Measurements from ENCODE around the gene ACTG2. TPM values are rescaled to one million over a fixed set of nuclear protein-coding genes. Genes with fewer than 3 reads are reported as not detected.

ACTG2 gene
- total and polyA plus RNA-seq, 2 donors (not counting 1 experiment from before 2014, with no cell fraction given): not detected

DNA sequence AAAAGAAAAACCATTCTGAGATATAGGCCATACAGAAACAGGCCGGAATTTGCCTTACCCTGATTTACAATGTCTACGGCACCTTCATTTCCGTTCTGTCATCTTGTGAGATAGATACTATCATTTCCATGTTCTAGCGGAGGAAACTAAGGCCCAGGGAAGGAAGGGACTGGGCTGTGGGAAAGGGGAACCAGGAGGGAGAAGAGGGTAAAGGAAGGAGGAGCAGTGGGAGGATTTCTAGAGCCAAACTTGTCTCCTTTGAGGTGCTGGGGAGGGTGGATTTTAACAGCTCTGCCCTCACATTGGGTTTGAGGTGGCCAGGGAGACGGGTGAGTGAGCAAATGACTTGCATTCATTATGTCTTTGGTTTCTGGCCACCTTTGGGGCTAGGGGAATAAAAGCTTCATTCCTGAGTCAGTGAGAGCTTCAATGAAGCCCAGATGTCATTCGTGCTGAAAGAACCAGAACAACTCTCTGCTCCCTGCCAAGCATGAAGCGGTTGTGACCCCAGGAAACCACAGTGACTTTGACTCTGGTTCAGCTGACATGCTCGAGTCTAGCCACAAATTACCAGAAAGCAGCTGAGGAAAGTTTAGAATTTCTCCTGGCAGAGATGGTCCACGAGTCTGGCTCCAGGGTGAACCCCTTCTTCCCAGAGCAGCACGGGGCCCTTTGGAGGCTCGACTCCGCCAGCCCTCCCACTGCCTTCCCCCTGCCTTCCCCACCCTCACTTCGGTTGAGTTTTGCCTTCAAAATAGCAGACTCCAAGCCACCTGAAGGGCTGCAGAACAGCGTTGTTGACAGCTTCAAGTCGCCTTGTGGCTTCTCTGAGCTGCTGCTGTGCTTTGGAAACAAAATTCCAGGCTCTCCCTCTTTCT lies 3.8 kb downstream of the ACTG2 start:
- Histone ChIP-seq H3K27me3 (replicated peaks in 1 of 4; ENCODE audit: control extremely low read depth in 1 of 4, control insufficient read depth in 3 of 4, insufficient read depth in 4 of 4, low read length in 3 of 4) (no peaks in the 10 kb centered on the region), H3K36me3 (replicated peaks in 1 of 2; ENCODE audit: control extremely low read depth in 1 of 2, control insufficient read depth in 1 of 2, extremely low read depth in 1 of 2, insufficient read depth in 2 of 2, low read length in 1 of 2) (no peaks in the 10 kb centered on the region), H3K4me1 (ENCODE audit: control insufficient read depth in 2 of 2, insufficient read depth in 2 of 2, low read length in 2 of 2) (peaks cover 3 to 12% of the 10 kb centered on the region in 2 donors), H2AFZ (ENCODE audit: insufficient read depth, low read depth, low read length, poor library complexity, severe bottlenecking) (peak overlapping the region; percentile 8), H3K79me2 (ENCODE audit: control insufficient read depth, insufficient read depth, low read length) (no peaks in the 10 kb centered on the region), H3K4me3 (ENCODE audit: control extremely low read depth in 1 of 5, extremely low read depth in 1 of 5, insufficient read depth in 1 of 5, low read depth in 2 of 5, low read length in 4 of 5) (no peak overlapping the region), H3K4me2 (replicated peaks; ENCODE audit: low read depth, low read length, poor library complexity, severe bottlenecking) (no peak overlapping the region), H3K9me3 (ENCODE audit: control extremely low read depth in 1 of 3, control insufficient read depth in 2 of 3, insufficient read depth in 1 of 3, low read length in 2 of 3) (no peaks in the 10 kb centered on the region), H3K9ac (ENCODE audit: low read length) (no peak overlapping the region), H4K20me1 (ENCODE audit: control insufficient read depth, insufficient read depth, low read length, poor library complexity, severe bottlenecking) (no peaks in the 10 kb centered on the region), H3K27ac (ENCODE audit: low read length in 2 of 2) (no peak overlapping the region)
- Mint-ChIP-seq H3K27ac (no peak overlapping the region), H3K27me3 (peaks cover 6% of the 10 kb centered on the region), H3K9me3 (ENCODE audit: insufficient read depth) (no peaks in the 10 kb centered on the region), H3K4me1 (peaks cover 6% of the 10 kb centered on the region), H3K4me3 (no peak overlapping the region)
- POLR2A ChIA-PET: interaction anchor here (0.6 kb wide), 1 partner anchor 664 kb away, joined by 3 read pairs; no protein-coding TSS in a partner anchor
- intact Hi-C loops (cut with micrococcal nuclease): no loop called here
- ATAC-seq (ENCODE audit: low read depth): no peak
- CTCF ChIA-PET: interaction anchor here (1.2 kb wide), 1 partner anchor 14 kb away, joined by 4 read pairs; no protein-coding TSS in a partner anchor
- TF ChIP-seq EZH2 (IDR thresholded peaks at IDR 0.05; ENCODE audit: borderline replicate concordance, insufficient read depth, low read depth, low read length, poor library complexity, severe bottlenecking): no peak
- TF ChIP-seq, protein P1, sequence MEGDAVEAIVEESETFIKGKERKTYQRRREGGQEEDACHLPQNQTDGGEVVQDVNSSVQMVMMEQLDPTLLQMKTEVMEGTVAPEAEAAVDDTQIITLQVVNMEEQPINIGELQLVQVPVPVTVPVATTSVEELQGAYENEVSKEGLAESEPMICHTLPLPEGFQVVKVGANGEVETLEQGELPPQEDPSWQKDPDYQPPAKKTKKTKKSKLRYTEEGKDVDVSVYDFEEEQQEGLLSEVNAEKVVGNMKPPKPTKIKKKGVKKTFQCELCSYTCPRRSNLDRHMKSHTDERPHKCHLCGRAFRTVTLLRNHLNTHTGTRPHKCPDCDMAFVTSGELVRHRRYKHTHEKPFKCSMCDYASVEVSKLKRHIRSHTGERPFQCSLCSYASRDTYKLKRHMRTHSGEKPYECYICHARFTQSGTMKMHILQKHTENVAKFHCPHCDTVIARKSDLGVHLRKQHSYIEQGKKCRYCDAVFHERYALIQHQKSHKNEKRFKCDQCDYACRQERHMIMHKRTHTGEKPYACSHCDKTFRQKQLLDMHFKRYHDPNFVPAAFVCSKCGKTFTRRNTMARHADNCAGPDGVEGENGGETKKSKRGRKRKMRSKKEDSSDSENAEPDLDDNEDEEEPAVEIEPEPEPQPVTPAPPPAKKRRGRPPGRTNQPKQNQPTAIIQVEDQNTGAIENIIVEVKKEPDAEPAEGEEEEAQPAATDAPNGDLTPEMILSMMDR (IDR thresholded peaks at IDR 0.05): no peak
- WGBS (ENCODE audit: insufficient coverage): 14% methylated on average over 11 of the region's 15 CpGs
- peak; percentile 31 for DNase-seq

DNA sequence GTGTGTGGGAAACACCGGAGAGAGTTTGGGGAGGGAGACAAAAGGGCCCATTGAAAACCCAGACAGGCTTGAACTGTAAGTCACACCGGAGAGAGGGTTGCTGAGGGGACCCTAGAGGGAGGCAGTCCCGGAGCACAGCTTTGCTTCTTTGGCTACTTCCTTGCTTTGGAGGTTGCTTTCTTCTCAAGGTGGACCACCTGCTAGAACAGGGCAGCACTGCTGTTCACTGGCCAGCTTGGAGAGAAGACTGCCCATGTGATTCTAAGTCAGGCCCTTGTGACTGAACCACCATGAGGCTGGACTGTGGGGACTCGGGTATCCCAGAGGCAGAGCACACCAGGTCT lies 4.4 kb downstream of the ACTG2 start:
- Histone ChIP-seq H3K4me2 (replicated peaks; ENCODE audit: low read depth, low read length, poor library complexity, severe bottlenecking) (no peak overlapping the region), H3K79me2 (ENCODE audit: control insufficient read depth, insufficient read depth, low read length) (no peaks in the 10 kb centered on the region), H3K9me3 (ENCODE audit: control extremely low read depth in 1 of 3, control insufficient read depth in 2 of 3, insufficient read depth in 1 of 3, low read length in 2 of 3) (no peaks in the 10 kb centered on the region), H3K27ac (ENCODE audit: low read length in 2 of 2) (no peak overlapping the region), H3K9ac (ENCODE audit: low read length) (no peak overlapping the region), H3K4me1 (ENCODE audit: control insufficient read depth in 2 of 2, insufficient read depth in 2 of 2, low read length in 2 of 2) (peaks cover 3 to 12% of the 10 kb centered on the region in 2 donors), H4K20me1 (ENCODE audit: control insufficient read depth, insufficient read depth, low read length, poor library complexity, severe bottlenecking) (no peaks in the 10 kb centered on the region), H3K4me3 (ENCODE audit: control extremely low read depth in 1 of 5, extremely low read depth in 1 of 5, insufficient read depth in 1 of 5, low read depth in 2 of 5, low read length in 4 of 5) (no peak overlapping the region), H3K27me3 (replicated peaks in 1 of 4; ENCODE audit: control extremely low read depth in 1 of 4, control insufficient read depth in 3 of 4, insufficient read depth in 4 of 4, low read length in 3 of 4) (peaks cover 0 to 3% (median 0%) of the 10 kb centered on the region in 4 experiments), H3K36me3 (replicated peaks in 1 of 2; ENCODE audit: control extremely low read depth in 1 of 2, control insufficient read depth in 1 of 2, extremely low read depth in 1 of 2, insufficient read depth in 2 of 2, low read length in 1 of 2) (no peaks in the 10 kb centered on the region), H2AFZ (ENCODE audit: insufficient read depth, low read depth, low read length, poor library complexity, severe bottlenecking) (peak overlapping the region; percentile 8)
- Mint-ChIP-seq H3K4me1 (peaks cover 6% of the 10 kb centered on the region), H3K27ac (no peak overlapping the region), H3K27me3 (peaks cover 8% of the 10 kb centered on the region), H3K4me3 (no peak overlapping the region), H3K9me3 (ENCODE audit: insufficient read depth) (no peaks in the 10 kb centered on the region)
- CTCF ChIA-PET: no interaction called here
- TF ChIP-seq, protein P1 (IDR thresholded peaks at IDR 0.05): no peak
- 89% methylated on average over 4 of the region's 4 CpGs for WGBS (ENCODE audit: insufficient coverage)
- POLR2A ChIA-PET: interaction anchor here (0.6 kb wide), 1 partner anchor 663 kb away, joined by 3 read pairs; no protein-coding TSS in a partner anchor
- ATAC-seq (ENCODE audit: low read depth) (no peak), DNase-seq (no peak)
- intact Hi-C loops (cut with micrococcal nuclease): no loop called here

Measured in B cell (primary cell).